ENCODE measurements around the gene MGAT3. TPM values are rescaled to one million over a fixed set of nuclear protein-coding genes. Genes with fewer than 3 reads are reported as not detected.
A peak's percentile ranks its signal among the peaks of the same experiment; 100 is the strongest.

The MGAT3 gene
- total and polyA plus RNA-seq, 9 of the 15 experiments (the other 6 are each of a cell fraction or from before 2014, with no cell fraction given): 0.10 to 11.5 (median 4.6) TPM

GRCh38 chr22:39522567-39523300 is 65.9 kb downstream of the MGAT3 start (continued):
- TF ChIP-seq SFPQ (IDR thresholded peaks at IDR 0.05; ENCODE audit: low read depth, low read length) (no peak), WHSC1 (IDR thresholded peaks at IDR 0.05; ENCODE audit: low read length) (no peak), ZNF253 (CRISPR knock-in tag; conservative IDR thresholded peaks at IDR 0.05) (no peak), PTTG1 (tag; IDR thresholded peaks at IDR 0.05; ENCODE audit: low read depth) (no peak), ZNF57 (CRISPR knock-in tag; IDR thresholded peaks at IDR 0.05) (peak; percentile 58; the same call in 1 of the 2 replicates), ZFPM2 (CRISPR knock-in tag; IDR thresholded peaks at IDR 0.05) (no peak), ZFP30 (CRISPR knock-in tag; IDR thresholded peaks at IDR 0.05; ENCODE audit: borderline replicate concordance) (no peak), GABPB1 (CRISPR knock-in tag; IDR thresholded peaks at IDR 0.05) (peak; percentile 27; the same call in 1 of the 2 replicates), KLF10 (CRISPR knock-in tag; IDR thresholded peaks at IDR 0.05) (0 out of 2 replicates have a peak, but pooled peaks have one; percentile 10), TEAD4 (IDR thresholded peaks at IDR 0.05; ENCODE audit: low read length) (peak; percentile 31), TEAD4 (CRISPR knock-in tag; IDR thresholded peaks at IDR 0.05; ENCODE audit: borderline replicate concordance) (no peak), ZSCAN32 (CRISPR knock-in tag; IDR thresholded peaks at IDR 0.05) (no peak), SRSF7 (optimal IDR thresholded peaks at IDR 0.05; ENCODE audit: low read depth, low read length) (no peak), NFE2 (IDR thresholded peaks at IDR 0.05; ENCODE audit: low read depth) (no peak)
